Measurements from ENCODE around the gene BORCS5. TPM values are rescaled to one million over a fixed set of nuclear protein-coding genes. Genes with fewer than 3 reads are reported as not detected.
"Not testable (repeated sequence)": the region's sequence is repeated elsewhere in the genome, so short reads cannot be mapped to it uniquely, and the experiment has no call there.

Gene BORCS5
- total and polyA plus RNA-seq, 2 donors (not counting 1 experiment from before 2014, with no cell fraction given): 13.5 to 14.4 TPM

DNA sequence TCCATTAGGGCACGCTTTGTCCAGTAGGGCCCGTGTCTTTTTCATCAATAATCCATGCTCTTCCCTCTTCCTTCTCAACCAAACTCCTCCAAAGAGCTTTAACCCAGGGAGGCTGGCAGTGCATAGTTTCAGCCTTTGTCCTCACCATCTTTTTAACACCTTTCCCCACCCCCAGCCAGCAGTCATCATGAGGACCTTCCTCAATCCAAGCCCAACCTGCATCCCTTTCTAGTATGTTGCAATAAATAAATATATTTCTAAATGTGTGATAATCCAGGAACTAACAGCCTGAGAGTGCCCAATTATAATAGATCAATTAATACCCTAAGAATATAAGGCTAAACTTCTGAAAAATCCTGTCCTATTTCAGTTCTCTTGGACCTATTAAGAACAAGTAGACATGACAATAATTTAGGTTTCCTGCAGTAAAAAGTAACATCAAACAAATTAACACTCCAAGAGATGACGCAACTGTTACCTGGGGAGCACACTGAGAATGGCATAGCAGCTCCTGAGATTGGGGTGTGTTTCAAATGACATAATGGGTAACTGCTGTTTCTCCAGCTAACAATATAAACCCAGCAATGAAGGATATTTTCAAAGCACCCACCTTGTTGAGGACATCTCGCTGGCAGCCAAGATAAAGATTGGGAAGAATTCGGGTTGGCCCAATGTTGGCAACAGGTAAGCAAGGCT, 143.2 kb downstream of the BORCS5 start:
- Histone ChIP-seq H3K36me3 (ENCODE audit: control insufficient read depth, insufficient read depth, low read length) (no peaks in the 10 kb centered on the region), H3K4me3 (replicated peaks in 1 of 4; ENCODE audit: control extremely low read depth in 1 of 4, insufficient read depth in 1 of 4, low read depth in 3 of 4, low read length in 4 of 4) (no peak overlapping the region), H3K79me2 (ENCODE audit: control insufficient read depth, insufficient read depth, low read length) (no peaks in the 10 kb centered on the region), H3K9me3 (ENCODE audit: control insufficient read depth, insufficient read depth, low read depth, low read length) (no peaks in the 10 kb centered on the region), H3K27ac (ENCODE audit: insufficient read depth, low read length) (no peak overlapping the region), H3K4me2 (ENCODE audit: extremely low read depth, insufficient read depth, low read length) (no peak overlapping the region), H2AFZ (ENCODE audit: low read length) (no peak overlapping the region), H3K27me3 (ENCODE audit: control insufficient read depth, insufficient read depth, low read length) (no peaks in the 10 kb centered on the region), H3K4me1 (ENCODE audit: control insufficient read depth, extremely low read depth, insufficient read depth, low read length) (no peaks in the 10 kb centered on the region), H3K9ac (ENCODE audit: insufficient read depth, low read length) (no peak overlapping the region), H4K20me1 (ENCODE audit: control insufficient read depth, extremely low read depth, insufficient read depth, low read length) (peaks cover 2% of the 10 kb centered on the region)
- DNase-seq (ENCODE audit: low read depth in 2 of 2): no peak
- TF ChIP-seq EZH2 (IDR thresholded peaks at IDR 0.05; ENCODE audit: low read length, missing control alignments): no peak
- TF ChIP-seq, protein P1, sequence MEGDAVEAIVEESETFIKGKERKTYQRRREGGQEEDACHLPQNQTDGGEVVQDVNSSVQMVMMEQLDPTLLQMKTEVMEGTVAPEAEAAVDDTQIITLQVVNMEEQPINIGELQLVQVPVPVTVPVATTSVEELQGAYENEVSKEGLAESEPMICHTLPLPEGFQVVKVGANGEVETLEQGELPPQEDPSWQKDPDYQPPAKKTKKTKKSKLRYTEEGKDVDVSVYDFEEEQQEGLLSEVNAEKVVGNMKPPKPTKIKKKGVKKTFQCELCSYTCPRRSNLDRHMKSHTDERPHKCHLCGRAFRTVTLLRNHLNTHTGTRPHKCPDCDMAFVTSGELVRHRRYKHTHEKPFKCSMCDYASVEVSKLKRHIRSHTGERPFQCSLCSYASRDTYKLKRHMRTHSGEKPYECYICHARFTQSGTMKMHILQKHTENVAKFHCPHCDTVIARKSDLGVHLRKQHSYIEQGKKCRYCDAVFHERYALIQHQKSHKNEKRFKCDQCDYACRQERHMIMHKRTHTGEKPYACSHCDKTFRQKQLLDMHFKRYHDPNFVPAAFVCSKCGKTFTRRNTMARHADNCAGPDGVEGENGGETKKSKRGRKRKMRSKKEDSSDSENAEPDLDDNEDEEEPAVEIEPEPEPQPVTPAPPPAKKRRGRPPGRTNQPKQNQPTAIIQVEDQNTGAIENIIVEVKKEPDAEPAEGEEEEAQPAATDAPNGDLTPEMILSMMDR (conservative IDR thresholded peaks at IDR 0.05 in 1 of 2, IDR thresholded peaks at IDR 0.05 in 1 of 2; ENCODE audit: low read depth in 1 of 2, low read length in 2 of 2): no peak

DNA sequence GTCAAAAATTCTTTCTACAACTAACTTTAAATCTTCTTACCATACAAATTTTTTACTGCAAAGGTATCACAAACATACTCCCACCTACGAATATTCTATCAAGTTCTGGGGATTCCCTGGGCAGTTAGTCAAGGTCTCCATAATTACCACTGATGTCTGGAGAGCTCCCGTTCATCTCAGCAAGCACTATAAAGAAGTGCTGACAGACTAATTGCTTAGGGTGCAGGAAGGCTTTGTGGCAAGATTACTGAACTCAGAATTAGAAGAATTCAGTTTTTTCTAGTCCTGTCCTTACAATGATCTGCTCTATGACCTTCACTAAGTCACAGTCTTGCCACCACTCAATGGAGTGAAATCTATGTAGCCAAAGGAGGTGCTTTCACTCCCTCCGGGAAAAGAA, 144.2 kb downstream of the BORCS5 start:
- Histone ChIP-seq H3K4me1 (ENCODE audit: control insufficient read depth, extremely low read depth, insufficient read depth, low read length) (peaks cover 4% of the 10 kb centered on the region), H2AFZ (ENCODE audit: low read length) (no peak overlapping the region), H3K79me2 (ENCODE audit: control insufficient read depth, insufficient read depth, low read length) (no peaks in the 10 kb centered on the region), H4K20me1 (ENCODE audit: control insufficient read depth, extremely low read depth, insufficient read depth, low read length) (no peaks in the 10 kb centered on the region), H3K9ac (ENCODE audit: insufficient read depth, low read length) (no peak overlapping the region), H3K27ac (ENCODE audit: insufficient read depth, low read length) (no peak overlapping the region), H3K27me3 (ENCODE audit: control insufficient read depth, insufficient read depth, low read length) (no peaks in the 10 kb centered on the region), H3K9me3 (ENCODE audit: control insufficient read depth, insufficient read depth, low read depth, low read length) (no peaks in the 10 kb centered on the region), H3K4me2 (ENCODE audit: extremely low read depth, insufficient read depth, low read length) (no peak overlapping the region), H3K4me3 (replicated peaks in 1 of 4; ENCODE audit: control extremely low read depth in 1 of 4, insufficient read depth in 1 of 4, low read depth in 3 of 4, low read length in 4 of 4) (no peak overlapping the region), H3K36me3 (ENCODE audit: control insufficient read depth, insufficient read depth, low read length) (no peaks in the 10 kb centered on the region)
- no peak for DNase-seq (ENCODE audit: low read depth in 2 of 2)
- TF ChIP-seq EZH2 (IDR thresholded peaks at IDR 0.05; ENCODE audit: low read length, missing control alignments): no peak
- TF ChIP-seq, protein P1 (conservative IDR thresholded peaks at IDR 0.05 in 1 of 2, IDR thresholded peaks at IDR 0.05 in 1 of 2; ENCODE audit: low read depth in 1 of 2, low read length in 2 of 2): no peak

DNA sequence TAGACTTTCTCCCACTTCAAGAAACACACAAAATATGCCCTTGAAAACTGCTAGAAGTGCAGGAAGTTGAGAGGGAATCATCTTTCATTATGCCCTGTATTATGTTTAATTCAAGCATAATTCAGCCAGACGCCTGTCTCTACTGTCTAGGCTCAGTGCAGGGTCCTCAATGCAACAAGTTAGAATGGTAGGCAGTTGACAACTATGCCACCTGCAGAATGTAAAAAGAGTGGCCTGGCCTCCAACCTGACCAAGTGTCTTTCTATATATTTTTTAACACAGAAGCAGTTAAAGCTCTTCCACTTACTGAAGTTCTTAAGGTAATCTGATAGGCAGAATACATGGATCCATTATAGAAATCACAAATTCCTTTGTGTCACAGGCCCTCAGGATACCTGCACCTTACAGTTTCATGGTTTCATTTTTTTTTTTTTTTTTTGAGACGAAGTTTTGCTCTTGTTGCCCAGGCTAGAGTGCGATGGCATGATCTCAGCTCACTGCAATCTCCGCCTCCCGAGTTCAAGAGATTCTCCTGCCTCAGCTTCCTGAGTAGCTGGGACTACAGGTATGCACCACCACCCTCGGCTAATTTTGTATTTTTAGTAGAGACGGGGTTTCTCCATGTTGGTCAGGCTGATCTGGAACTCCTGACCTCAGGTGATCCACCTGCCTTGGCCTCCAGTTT, 145.4 kb downstream of the BORCS5 start:
- not testable (repeated sequence) for H3K9ac ChIP-seq (ENCODE audit: insufficient read depth, low read length); H3K79me2 ChIP-seq (ENCODE audit: control insufficient read depth, insufficient read depth, low read length); H3K4me2 ChIP-seq (ENCODE audit: extremely low read depth, insufficient read depth, low read length); H4K20me1 ChIP-seq (ENCODE audit: control insufficient read depth, extremely low read depth, insufficient read depth, low read length); H3K4me1 ChIP-seq (ENCODE audit: control insufficient read depth, extremely low read depth, insufficient read depth, low read length); H3K27ac ChIP-seq (ENCODE audit: insufficient read depth, low read length); H3K36me3 ChIP-seq (ENCODE audit: control insufficient read depth, insufficient read depth, low read length); H3K9me3 ChIP-seq (ENCODE audit: control insufficient read depth, insufficient read depth, low read depth, low read length); H3K4me3 ChIP-seq (replicated peaks in 1 of 4; ENCODE audit: control extremely low read depth in 1 of 4, insufficient read depth in 1 of 4, low read depth in 3 of 4, low read length in 4 of 4); DNase-seq (ENCODE audit: low read depth in 2 of 2); H3K27me3 ChIP-seq (ENCODE audit: control insufficient read depth, insufficient read depth, low read length); H2AFZ ChIP-seq (ENCODE audit: low read length)

Data from fibroblast of lung (primary cell).